ENCODE measurements around the gene RNF157.
"Not testable (repeated sequence)": the region's sequence is repeated elsewhere in the genome, so short reads cannot be mapped to it uniquely, and the experiment has no call there.

RNF157 gene

DNA sequence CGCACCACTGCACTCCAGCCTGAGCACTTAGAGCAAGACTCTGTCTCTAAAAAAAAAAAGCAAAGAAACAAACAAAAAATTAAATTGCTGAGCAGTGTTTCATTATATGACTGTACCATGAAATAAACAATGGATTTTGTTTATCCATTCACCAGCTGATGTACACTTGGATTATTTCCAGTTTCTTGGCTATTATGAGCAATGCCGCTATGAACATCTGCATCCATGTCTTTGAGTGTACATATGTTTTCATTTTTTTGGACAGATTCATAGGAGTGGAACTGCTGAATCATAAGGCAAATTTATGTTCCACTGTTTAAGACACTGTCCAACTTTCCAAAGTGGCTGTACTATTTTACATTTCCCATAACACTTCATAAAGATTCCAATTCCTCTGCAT lies 8.0 kb downstream of the RNF157 start:
- DNase-seq: no peak

DNA sequence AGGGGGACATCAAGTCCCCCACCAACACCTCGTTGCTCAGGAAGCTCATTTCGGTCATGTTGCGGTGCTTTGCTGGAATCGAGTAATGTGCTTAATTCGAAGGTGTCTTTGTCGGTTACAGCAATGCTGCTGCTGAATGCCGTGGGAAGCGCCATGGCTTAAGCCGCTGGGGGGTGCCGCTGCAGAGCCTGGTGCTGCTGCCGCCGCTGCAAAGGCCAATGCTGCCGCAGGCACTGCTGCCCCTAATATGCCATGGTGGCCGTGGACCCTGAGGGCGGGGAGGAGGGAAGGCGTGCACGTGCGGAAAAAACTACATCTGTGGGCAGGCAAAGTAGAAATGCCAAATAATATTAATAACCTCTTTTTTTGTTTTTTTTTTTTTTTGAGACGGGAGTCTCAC lies 13.5 kb downstream of the RNF157 start:
- DNase-seq: not testable (repeated sequence)

DNA sequence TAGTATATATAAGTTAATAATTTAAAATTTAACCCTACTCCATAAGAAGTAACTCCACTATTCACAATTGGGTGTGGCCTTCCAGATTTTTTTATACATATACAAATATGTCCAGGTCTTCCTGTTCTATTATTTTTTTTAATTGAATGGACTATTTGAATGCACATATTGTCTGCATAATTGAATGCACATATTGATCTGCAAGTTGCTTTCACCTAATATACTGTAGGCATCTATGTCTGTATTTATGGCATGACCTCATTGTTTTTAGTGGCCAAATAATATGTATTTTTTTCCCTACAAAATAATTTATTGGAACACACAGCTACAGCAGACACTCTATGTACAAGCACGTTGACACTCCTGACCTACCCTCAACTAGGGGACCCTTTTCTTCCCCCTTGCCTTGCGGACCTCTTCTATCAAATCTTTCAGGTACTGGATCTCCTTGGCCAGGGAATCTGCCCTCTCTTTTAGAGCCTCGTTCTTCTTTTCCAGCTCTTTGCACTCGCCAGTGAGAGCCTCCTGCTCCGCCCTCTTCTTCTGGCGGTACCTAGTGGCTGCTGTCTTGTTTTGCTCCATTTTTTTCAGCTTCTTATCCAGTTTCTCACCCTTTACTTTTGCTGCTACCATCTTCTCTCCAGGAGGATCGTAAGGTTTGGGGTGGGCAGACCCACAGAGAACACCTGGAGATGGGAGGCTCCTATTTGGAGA lies 14.8 kb downstream of the RNF157 start:
- not testable (repeated sequence) for DNase-seq

- no peak for DNase-seq
Observed at GRCh38 chr17:76223802-76224201, 16.5 kb downstream of the RNF157 start.

DNA sequence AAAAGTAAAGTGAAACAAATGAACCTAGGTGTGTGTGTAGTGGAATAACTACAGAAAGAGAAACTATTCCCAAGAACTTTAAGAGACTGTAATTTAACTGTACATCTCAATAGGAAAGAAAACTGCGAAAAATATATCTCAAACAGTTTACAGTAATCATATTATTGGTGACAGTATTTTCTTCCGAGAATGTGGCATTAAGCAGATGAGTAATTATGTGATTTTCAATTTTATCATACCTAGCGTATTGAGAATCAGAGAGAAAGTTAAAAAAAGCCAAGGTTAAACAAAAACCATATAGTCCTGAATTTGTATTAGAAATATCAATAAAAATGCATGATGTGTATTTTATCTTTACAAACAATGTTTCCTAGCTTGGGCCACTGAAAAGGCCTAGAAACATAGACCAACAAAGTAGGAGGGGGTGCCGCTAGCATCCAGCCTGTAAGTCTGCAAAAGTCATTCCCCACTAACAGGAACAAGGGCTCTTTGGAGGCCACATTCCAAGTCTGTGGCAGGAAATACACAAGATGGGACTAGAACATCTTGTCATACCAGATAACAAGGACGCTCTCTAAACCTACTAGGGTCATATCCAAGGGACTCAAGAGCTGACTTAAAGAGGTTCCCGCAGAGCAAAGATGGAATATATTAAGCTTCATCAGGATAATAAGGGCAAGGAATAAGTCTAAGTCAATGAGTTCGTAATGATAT lies 20.5 kb downstream of the RNF157 start:
- DNase-seq: no peak

GRCh38 chr17:76217081-76217480 lies 23.2 kb downstream of the RNF157 start:
- DNase-seq: no peak

DNA sequence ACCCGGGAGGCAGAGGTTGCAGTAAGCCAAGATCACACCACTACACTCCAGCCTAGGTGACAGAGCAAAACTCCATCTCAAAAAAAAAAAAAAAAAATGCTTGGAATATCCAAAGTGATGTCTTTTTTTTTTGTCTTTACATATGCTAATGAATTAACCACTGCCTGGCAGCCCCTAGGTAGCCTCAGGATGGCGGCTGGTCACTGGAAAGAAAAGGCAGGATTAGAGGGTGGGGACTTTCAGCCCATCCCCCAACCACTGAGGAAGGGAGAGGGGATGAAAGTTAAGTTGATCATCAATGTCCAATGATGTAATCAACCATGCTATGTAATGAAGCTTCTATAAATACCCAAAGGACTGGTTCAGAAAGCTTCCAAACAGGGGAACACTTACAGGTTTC lies 26.8 kb downstream of the RNF157 start:
- no peak for DNase-seq

DNA sequence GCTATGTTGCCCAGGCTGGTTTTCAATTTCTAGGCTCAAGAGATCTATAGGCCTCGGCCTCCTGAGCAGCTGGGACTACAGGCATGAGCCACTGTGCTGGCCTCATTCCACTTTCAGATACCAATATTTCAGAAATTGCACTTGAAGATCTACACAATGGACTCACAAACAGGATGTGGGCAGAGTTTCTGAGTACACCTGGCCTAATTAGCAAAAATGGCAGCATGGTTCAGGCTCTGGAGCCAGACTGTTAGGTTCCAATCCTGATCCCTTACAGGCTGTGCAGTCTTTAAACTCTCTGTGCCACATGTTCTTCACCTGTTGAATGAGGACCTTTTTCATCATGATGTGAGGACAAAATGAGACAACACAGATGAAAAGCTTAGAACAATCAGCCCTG lies 32.2 kb downstream of the RNF157 start:
- no peak for DNase-seq

- DNase-seq: no peak
Observed at GRCh38 chr17:76207275-76208059, 32.8 kb downstream of the RNF157 start.

DNA sequence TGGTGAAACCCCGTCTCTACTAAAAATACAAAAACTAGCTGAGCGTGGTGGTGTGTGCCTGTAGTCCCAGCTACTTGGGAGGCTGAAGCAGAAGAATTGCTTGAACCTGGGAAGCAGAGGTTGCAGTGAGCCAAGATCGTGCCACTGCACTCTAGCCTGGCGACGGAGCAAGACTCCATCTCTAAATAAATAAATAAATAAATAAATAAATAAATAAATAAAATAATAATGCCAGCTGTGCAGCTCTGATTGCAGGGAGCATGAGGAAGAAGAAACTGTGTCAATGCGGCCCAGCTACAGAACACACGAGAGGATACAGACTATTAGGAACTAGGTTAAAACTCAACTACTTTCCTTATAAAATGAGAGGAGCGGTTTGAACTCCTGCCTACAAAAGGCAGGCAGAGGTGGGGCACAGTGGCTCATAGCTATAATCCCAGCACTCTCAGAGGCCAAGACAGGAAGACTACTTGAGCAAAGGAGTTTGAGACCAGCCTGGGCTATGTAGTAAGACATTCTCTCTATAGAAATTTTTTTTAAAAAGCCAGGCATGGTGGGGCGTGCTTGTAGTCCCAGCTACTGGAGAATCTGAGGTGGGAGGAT lies 34.6 kb downstream of the RNF157 start:
- DNase-seq: not testable (repeated sequence)

DNA sequence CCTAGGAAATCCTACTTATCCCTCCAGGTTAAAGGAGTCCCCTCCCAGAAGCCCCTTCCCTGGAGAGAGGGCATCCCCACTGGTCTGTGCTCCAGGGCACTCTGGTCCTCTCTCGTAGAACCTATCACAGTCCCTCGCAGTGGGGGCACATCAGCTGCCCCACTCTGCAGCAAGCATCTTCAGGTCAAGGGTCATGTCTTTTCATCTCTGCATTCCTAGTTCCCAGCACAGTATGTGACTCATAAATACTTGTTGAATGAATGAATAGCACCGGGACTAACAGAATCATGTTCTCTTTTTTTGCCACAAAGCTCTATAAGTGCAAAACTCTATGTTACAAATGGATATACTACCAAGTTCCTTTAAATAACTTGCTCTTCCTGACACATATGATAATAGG lies 36.0 kb downstream of the RNF157 start:
- DNase-seq: no peak

GRCh38 chr17:76200354-76200753 lies 39.9 kb downstream of the RNF157 start:
- no peak for DNase-seq

GRCh38 chr17:76199469-76199868 lies 40.8 kb downstream of the RNF157 start:
- no peak for DNase-seq

DNA sequence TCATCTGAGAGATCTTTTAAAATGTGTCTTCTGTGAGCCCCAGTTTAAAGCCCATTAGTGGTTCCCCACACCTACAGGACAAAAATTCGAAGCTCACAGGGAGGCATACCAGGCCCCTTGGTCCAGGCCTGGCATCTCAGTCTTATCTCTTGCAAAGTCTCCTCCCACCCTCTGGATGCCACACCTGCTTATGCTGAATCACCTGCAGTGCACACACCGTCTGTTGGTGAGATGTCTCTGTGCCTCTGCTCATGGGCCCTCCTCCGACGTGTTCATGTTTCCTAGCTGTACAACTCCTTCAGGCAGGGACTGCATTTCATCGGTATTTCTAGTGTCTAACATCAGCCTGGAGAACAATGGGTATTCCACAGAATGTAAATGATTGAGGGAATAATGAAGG lies 41.6 kb downstream of the RNF157 start:
- no peak for DNase-seq

DNA sequence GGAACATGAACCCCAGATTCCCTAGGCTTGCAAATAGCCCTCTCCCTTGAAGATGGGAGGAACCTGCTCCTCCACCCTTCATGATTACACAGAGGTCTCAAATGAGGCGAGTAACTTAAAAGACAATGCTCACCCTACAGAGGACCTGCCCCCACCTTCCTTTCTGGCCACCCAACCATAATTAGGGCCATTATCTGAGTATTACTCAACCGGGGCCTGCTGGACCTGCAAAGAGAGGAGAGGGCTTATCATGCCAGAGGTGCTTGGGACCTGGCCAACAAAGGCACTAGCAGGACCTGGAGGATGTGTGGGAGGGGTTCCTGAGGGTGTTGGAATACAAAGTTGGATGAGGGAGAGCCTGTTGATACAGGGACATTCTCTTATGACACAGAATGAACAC lies 42.4 kb downstream of the RNF157 start:
- DNase-seq: no peak

GRCh38 chr17:76196675-76197074 lies 43.6 kb downstream of the RNF157 start:
- DNase-seq: no peak

DNA sequence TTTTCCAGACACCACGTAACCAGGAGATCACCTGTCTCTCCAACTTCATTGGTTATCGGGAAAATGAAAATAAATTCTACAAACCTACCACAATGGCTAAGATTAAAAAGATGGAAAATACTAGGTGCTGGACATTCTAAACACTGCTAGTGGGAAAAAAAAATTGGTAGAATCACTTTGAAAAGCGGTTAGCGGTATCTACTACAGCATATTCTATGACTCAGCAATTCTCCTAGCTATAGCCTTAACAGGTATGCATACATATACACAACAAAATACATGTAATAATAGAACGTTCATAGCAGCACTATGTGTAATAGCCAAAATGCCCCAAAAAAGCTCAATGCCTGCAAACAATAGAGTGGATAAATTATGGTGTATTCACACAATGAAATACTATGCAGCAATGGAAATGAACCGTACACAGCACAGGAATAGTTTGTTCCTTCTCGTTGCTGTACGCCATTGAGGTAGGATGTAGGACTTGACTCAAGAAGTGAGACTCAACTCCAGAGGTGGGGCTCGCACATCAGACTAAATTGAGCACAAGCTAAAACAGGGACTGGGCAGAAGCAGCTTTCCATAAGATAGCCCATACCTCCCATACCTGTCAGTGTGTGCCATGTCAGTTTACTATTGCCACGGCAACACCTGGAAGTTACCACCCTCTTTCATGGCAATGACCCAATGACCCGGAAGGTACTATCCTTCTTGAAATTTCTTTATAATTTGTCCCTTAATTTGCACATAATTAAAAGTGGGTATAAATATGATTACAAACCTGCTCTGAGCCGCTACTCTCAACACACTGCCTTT lies 44.8 kb downstream of the RNF157 start:
- DNase-seq: no peak

DNA sequence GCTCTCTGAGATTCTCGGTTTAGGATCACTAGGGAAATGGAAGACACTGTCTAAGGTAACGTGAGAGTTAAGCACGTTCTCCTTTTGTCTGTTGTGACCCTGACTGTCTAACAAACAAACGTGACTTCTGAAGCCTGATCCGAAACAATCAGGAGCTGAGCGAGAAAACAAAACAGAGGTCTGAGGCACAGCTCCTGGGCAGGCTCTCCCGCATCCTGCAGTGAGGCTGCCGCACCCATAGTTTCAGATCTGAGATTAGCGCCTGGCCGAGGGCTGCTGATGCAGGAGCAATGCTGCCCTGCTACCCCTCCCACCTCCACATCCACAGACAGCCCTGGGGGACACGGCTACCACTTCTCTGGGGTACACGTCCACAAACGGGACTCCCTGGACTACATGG lies 46.7 kb downstream of the RNF157 start:
- DNase-seq: peak; percentile 32

DNA sequence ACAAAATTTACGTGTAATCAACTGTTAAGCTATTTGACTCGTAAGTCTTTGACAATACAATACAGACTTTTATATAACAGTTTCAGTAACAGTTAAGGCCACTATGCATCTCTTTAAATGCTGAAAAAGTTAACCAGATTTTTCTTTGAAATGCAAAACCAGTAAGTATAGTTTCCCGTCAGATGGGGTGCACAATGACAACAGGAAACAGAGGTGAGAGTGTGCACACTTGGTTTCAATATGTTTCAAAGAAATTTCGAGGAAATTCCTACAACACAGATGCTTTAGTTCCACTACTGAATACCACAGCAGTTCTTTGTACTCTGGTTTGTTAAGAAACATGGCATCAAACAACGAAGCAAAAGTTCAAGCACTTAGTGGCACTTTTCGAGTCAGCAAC lies 48.4 kb downstream of the RNF157 start:
- DNase-seq: peak; percentile 49

DNA sequence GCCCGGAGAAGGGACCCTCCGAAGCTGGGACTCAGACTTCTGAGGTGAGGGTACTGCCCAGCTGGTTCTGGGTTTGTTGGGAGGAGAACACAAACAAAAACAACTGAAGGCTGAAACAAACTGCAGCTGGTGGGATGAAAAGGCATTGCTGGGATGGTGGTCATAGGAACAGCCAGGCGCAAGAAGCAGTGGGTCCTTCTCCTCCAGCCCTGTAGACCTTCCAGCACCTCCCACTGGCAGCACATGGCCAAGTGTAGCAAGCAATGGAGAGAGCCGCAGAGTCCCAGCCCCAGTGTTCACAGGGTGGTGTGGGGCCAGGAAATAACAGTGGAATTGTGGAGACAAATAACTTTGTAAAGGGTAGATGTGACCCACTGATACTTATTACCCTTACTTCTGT lies 50.6 kb downstream of the RNF157 start:
- no peak for DNase-seq

DNA sequence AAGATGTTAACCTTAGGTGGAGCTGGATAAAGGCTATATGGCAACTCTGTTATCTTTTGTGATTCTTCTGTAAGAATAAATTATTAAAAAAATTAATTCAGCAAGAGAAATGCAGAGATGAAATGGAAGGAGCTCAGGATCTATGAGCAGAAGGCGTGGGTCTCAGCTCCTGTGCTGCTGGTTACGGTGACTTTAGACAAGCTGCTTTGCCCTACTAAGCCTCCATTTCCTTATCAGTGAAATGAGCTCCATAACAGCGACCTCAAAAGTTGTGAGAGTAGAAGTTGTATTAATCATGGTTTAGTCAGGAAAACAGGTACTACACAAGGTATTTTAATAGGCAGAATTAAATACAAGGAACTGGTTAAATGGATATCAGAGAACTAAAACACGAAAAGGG lies 51.0 kb downstream of the RNF157 start:
- DNase-seq: no peak

DNA sequence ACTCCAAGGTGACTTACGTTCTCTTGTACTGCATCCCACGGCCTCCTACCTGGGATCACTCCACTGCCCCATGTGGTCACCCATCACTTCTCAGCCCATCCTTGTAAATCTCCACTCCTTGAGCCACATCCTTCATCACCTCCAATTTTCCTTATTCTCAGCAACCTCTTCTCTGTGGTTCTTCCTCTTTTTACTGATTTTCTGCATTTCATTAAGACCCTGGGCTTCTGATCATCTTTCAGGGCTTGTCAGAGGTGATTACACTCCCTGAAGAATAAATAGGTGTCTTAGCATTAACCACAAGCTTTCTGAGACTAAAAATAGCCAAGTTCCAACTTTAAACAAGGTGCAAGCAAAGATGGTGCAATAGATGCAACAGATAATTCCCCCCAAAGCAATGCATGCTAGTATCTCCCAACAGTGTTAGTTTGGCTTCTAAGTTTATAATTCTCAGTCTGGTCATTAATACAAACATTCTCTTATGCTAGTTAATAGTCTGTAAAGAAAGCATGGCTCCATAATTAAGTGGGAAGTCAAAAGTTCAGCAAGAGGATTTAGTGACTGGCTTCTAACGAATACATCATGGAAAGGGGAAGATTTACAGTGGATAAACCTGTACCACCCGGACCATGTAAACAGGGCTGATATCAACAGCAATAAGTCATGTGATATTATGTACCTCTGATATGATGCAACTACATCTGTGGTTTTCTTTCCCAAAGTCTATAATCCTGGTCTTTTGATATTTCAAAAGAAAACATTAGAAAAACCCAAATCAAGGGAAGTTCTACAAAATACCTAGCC lies 51.9 kb downstream of the RNF157 start:
- DNase-seq: no peak
